Hematopoietic multipotent progenitor cell treated with erythropoietin and hydrocortisone succinate and interleukin-3 and kit ligand, for 6 days (in vitro differentiated cells): ENCODE results near the gene LRRK1.
"Not testable (repeated sequence)": the region's sequence is repeated elsewhere in the genome, so short reads cannot be mapped to it uniquely, and the experiment has no call there.

Experiments
- DNase-seq: peaks from one replicate; pipeline ENCODE4 v3.0.0-alpha.2; 2015

The LRRK1 gene

GRCh38 chr15:101060576-101061551 lies 141.7 kb downstream of the LRRK1 start:
- no peak for DNase-seq

- DNase-seq, result no peak
These were observed 142.9 kb downstream of the LRRK1 start for GRCh38 chr15:101062063-101062462.

- DNase-seq, result no peak
These were observed 143.5 kb downstream of the LRRK1 start for GRCh38 chr15:101062471-101063171.

GRCh38 chr15:101063212-101063611 lies 144.1 kb downstream of the LRRK1 start:
- DNase-seq, result no peak

GRCh38 chr15:101063891-101064794 lies 145.0 kb downstream of the LRRK1 start:
- DNase-seq, result no peak

- DNase-seq, result no peak
These were observed 145.8 kb downstream of the LRRK1 start for GRCh38 chr15:101064795-101065569.

- no peak for DNase-seq
These were observed 146.5 kb downstream of the LRRK1 start for GRCh38 chr15:101065570-101066221.

GRCh38 chr15:101066501-101067408 lies 147.6 kb downstream of the LRRK1 start:
- DNase-seq, result no peak

- DNase-seq, result no peak
These were observed 148.7 kb downstream of the LRRK1 start for GRCh38 chr15:101067660-101068522.

- DNase-seq, result no peak
These were observed 149.4 kb downstream of the LRRK1 start for GRCh38 chr15:101068523-101068960.

- DNase-seq, result no peak
These were observed 149.9 kb downstream of the LRRK1 start for GRCh38 chr15:101068961-101069653.

- no peak for DNase-seq
These were observed 150.5 kb downstream of the LRRK1 start for GRCh38 chr15:101069654-101069973.

- no peak for DNase-seq
These were observed 150.9 kb downstream of the LRRK1 start for GRCh38 chr15:101070024-101070423.

GRCh38 chr15:101070502-101071273 lies 151.5 kb downstream of the LRRK1 start:
- DNase-seq, result no peak

- DNase-seq, result no peak
These were observed 152.5 kb downstream of the LRRK1 start for GRCh38 chr15:101071651-101072050.

- not testable (repeated sequence) for DNase-seq
These were observed 153.1 kb downstream of the LRRK1 start for GRCh38 chr15:101072235-101072634.

GRCh38 chr15:101077806-101078668 lies 158.9 kb downstream of the LRRK1 start:
- not testable (repeated sequence) for DNase-seq
